ENCODE results near the gene ARID2.

GRCh38 chr12:45872446-45872845, 142.9 kb downstream of the ARID2 start:
- TF ChIP-seq, protein P1, sequence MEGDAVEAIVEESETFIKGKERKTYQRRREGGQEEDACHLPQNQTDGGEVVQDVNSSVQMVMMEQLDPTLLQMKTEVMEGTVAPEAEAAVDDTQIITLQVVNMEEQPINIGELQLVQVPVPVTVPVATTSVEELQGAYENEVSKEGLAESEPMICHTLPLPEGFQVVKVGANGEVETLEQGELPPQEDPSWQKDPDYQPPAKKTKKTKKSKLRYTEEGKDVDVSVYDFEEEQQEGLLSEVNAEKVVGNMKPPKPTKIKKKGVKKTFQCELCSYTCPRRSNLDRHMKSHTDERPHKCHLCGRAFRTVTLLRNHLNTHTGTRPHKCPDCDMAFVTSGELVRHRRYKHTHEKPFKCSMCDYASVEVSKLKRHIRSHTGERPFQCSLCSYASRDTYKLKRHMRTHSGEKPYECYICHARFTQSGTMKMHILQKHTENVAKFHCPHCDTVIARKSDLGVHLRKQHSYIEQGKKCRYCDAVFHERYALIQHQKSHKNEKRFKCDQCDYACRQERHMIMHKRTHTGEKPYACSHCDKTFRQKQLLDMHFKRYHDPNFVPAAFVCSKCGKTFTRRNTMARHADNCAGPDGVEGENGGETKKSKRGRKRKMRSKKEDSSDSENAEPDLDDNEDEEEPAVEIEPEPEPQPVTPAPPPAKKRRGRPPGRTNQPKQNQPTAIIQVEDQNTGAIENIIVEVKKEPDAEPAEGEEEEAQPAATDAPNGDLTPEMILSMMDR (IDR thresholded peaks at IDR 0.05 in 4 of 5, conservative IDR thresholded peaks at IDR 0.05 in 1 of 5) = no peak
- TF ChIP-seq POLR2A (IDR thresholded peaks at IDR 0.05) = no peak

Data from gastrocnemius medialis (tissue), 4 donors.